KMS-11 (cell line): ENCODE data around the gene MYH15.
"Not testable (repeated sequence)": the region's sequence is repeated elsewhere in the genome, so short reads cannot be mapped to it uniquely, and the experiment has no call there.

ENCODE experiments used
- H2AFZ ChIP-seq: fragments of 200-600 bp; sonication (generic); 2 replicates; pipeline ENCODE4 v1.6.1; 2016; ENCODE audit warnings: antibody characterized with exemption, mixed run types, low read depth
- H3K27ac ChIP-seq: fragments of 200-600 bp; sonication (generic); 2 replicates; pipeline ENCODE4 v1.6.1; 2016; ENCODE audit warnings: mild to moderate bottlenecking, mixed run types
- H3K27me3 ChIP-seq: fragments of 200-600 bp; sonication (generic); 2 replicates; pipeline ENCODE4 v1.6.1; 2017; ENCODE audit warnings: mild to moderate bottlenecking, low read depth, mixed run types, moderate library complexity; ENCODE audit not compliant: insufficient read depth
- H3K36me3 ChIP-seq: fragments of 200-600 bp; sonication (generic); 2 replicates; pipeline ENCODE4 v1.6.1; 2017; ENCODE audit warnings: mild to moderate bottlenecking, mixed run types; ENCODE audit not compliant: insufficient read depth
- H3K4me1 ChIP-seq: fragments of 200-600 bp; sonication (generic); 2 replicates; pipeline ENCODE4 v1.6.1; 2016; ENCODE audit warnings: mild to moderate bottlenecking, low read depth, mixed run types; ENCODE audit not compliant: poor library complexity, severe bottlenecking
- H3K4me2 ChIP-seq: fragments of 200-600 bp; sonication (generic); 2 replicates; pipeline ENCODE4 v1.7.0; 2016; ENCODE audit warnings: mild to moderate bottlenecking, mixed run types
- H3K4me3 ChIP-seq: fragments of 200-600 bp; sonication (generic); IDR thresholded peaks from 2 replicates; pipeline ENCODE4 v1.6.1; 2017; ENCODE audit warnings: low read depth, low read length, mixed read lengths; ENCODE audit not compliant: insufficient read depth
- H3K79me2 ChIP-seq: fragments of 200-600 bp; sonication (generic); 2 replicates; pipeline ENCODE4 v1.6.1; 2016; ENCODE audit warnings: low read depth, mixed run types; ENCODE audit not compliant: insufficient read depth
- H3K9ac ChIP-seq: fragments of 200-600 bp; sonication (generic); 2 replicates; pipeline ENCODE4 v1.6.1; 2016; ENCODE audit warnings: mild to moderate bottlenecking, mixed run types
- H4K20me1 ChIP-seq: fragments of 200-600 bp; sonication (generic); 2 replicates; pipeline ENCODE4 v1.6.1; 2016; ENCODE audit warnings: mild to moderate bottlenecking, mixed run types; ENCODE audit not compliant: insufficient read depth
- TF ChIP-seq, protein P1 (sequence below): fragments of 200-600 bp; sonication (generic); conservative IDR thresholded peaks from 2 replicates; pipeline ENCODE4 v1.6.1; 2017; ENCODE audit warnings: low read depth, mild to moderate bottlenecking, antibody characterized with exemption, low read length, moderate library complexity, mixed read lengths

The MYH15 gene

DNA sequence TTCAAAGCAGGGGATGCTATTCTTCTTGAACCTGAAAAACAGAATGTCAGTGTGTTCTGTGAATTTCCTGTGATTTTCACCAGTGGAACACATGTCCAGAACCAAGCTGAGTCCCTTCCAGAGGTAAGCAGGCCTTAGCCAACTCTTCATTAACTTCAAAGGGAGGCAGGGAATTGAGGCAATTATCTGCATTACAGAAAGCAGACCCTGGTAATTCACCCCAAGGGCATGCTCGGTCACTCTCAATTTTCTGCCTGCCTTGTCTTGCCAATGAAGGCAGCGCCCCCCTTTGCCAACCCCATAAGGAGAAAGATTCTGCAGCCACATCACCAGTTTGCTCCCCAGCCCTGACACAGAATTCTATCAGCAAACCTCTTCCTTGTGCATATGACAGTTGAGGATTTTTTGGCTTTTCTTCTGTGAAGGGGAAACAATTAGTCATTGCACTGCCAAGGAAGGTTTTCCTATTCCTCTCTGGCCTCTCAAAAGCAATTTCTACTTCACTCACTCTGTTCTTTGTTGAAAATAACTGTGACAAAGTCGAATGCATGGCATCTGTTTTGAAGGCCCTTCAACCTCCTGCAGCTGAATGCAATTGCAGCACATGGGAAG lies 128.8 kb downstream of the MYH15 start:
- Histone ChIP-seq H3K9ac (no peak overlapping the region), H3K27ac (no peak overlapping the region), H3K79me2 (no peaks in the 10 kb centered on the region), H2AFZ (no peak overlapping the region), H3K27me3 (no peaks in the 10 kb centered on the region), H3K36me3 (no peaks in the 10 kb centered on the region), H3K4me1 (peaks cover 8% of the 10 kb centered on the region), H3K4me2 (no peak overlapping the region), H4K20me1 (no peaks in the 10 kb centered on the region), H3K4me3 (no peak overlapping the region)
- TF ChIP-seq, protein P1, sequence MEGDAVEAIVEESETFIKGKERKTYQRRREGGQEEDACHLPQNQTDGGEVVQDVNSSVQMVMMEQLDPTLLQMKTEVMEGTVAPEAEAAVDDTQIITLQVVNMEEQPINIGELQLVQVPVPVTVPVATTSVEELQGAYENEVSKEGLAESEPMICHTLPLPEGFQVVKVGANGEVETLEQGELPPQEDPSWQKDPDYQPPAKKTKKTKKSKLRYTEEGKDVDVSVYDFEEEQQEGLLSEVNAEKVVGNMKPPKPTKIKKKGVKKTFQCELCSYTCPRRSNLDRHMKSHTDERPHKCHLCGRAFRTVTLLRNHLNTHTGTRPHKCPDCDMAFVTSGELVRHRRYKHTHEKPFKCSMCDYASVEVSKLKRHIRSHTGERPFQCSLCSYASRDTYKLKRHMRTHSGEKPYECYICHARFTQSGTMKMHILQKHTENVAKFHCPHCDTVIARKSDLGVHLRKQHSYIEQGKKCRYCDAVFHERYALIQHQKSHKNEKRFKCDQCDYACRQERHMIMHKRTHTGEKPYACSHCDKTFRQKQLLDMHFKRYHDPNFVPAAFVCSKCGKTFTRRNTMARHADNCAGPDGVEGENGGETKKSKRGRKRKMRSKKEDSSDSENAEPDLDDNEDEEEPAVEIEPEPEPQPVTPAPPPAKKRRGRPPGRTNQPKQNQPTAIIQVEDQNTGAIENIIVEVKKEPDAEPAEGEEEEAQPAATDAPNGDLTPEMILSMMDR: no peak

DNA sequence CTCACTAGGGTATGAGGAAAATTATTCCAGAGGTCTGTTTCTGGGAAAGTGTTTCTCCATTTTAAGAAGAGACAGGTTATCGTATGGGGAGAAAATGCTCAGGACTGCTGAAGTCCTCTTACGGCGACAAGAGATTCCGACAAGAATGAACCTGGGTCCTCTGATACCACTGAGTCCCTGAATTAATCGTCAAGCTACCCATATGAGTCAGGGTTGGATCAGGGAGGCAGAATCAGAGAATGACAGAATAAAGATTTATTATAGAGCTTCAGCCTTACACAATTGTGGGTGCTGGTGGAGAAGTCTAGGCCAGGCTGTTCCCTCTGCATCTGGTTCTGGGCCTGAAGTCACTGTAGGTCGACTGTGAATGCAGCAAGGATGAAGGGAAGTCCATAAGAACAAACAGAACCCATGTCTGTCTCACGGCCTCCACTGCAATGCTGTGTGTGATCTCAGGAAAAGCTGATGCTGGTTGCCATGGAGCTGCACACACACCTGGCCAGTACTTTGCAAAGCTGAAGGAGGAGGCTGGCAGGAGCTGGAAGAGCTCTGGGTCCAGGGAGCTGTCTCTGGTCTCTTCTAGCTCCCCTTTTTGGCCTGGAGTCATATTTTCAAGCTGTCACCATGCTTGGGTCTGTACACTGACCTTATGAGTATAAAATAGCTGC lies 130.1 kb downstream of the MYH15 start:
- Histone ChIP-seq H3K9ac (no peak overlapping the region), H3K27me3 (no peaks in the 10 kb centered on the region), H3K36me3 (no peaks in the 10 kb centered on the region), H4K20me1 (no peaks in the 10 kb centered on the region), H3K4me3 (no peak overlapping the region), H3K27ac (no peak overlapping the region), H3K79me2 (no peaks in the 10 kb centered on the region), H3K4me1 (peaks cover 8% of the 10 kb centered on the region), H3K4me2 (no peak overlapping the region), H2AFZ (no peak overlapping the region)
- TF ChIP-seq, protein P1: no peak

DNA sequence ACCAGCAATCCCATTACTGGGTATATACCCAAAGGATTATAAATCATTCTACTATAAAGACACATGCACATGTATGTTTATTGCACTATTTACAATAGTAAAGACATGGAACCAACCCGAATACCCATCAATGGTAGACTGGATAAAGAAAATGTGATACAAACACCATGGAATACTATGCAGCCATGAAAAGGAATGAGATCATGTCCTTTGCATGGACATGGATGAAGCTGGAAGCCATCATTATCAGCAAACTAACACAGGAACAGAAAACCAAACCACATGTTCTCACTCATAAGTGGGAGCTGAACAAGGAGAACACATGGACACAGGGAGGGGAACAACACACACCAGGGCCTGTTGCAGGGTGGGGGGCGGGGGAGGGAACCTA lies 131.4 kb downstream of the MYH15 start:
- H3K79me2 ChIP-seq, H3K27me3 ChIP-seq, H2AFZ ChIP-seq, H3K4me3 ChIP-seq, H3K4me2 ChIP-seq, H3K36me3 ChIP-seq, H3K9ac ChIP-seq, H4K20me1 ChIP-seq, H3K4me1 ChIP-seq, H3K27ac ChIP-seq: not testable (repeated sequence)

DNA sequence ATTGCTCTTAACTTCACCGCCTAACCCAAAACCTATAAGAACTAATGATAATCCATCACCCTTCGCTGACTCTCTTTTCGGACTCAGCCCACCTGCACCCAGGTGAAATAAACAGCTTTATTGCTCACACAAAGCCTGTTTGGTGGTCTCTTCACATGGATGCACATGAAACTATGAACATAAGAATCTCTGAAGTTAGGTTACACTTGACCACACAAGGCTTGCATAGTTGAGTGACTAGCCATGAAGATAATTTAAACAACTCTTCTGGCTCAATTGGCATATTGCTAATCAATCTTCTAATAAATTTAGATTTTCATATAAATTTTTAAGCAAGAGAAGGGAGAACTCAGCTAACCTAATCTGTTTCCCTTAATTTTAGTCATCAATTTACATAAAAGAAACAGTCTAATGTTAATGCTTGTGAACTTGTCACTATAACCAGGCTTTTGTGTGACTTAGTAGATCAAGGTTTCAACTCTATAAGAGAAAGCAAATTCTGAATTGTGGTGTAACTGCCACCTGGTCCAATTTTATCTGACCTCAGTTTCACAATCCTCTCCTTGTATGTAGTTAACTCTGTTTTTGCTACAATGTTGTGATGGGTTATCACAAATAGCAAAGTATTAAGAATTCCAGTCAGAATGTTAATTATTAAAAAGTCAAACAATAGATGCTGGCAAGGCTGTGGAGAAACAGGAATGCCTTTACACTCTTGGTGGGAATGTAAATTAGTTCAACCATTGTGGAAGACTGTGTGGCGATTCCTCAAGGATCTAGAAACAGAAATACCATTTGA lies 132.0 kb downstream of the MYH15 start:
- no peak overlapping the region for H2AFZ ChIP-seq
- TF ChIP-seq, protein P1: no peak
- H3K4me2 ChIP-seq: no peak overlapping the region

More for the DNA sequence above, 132.0 kb downstream of the MYH15 start:
- H3K9ac ChIP-seq: no peak overlapping the region
- no peak overlapping the region for H3K4me3 ChIP-seq
- H4K20me1 ChIP-seq: no peaks in the 10 kb centered on the region
- H3K4me1 ChIP-seq: peaks cover 8% of the 10 kb centered on the region
- H3K79me2 ChIP-seq: no peaks in the 10 kb centered on the region
- no peaks in the 10 kb centered on the region for H3K27me3 ChIP-seq
- no peaks in the 10 kb centered on the region for H3K36me3 ChIP-seq
- no peak overlapping the region for H3K27ac ChIP-seq
